Loucy (cell line): ENCODE results near the gene ATP11A.

ENCODE experiments used
- EZH2phosphoT487 ChIP-seq: fragments of 200-600 bp; IDR thresholded peaks from 2 replicates; pipeline ENCODE4 v1.6.1; 2018; ENCODE audit warnings: antibody characterized with exemption, mild to moderate bottlenecking, moderate library complexity, borderline replicate concordance
- TF ChIP-seq, protein P1 (sequence below): fragments of 200-600 bp; sonication (generic); conservative IDR thresholded peaks from 2 replicates; pipeline ENCODE4 v1.5.1; 2014; ENCODE audit warnings: mild to moderate bottlenecking, antibody characterized with exemption, low read length

DNA sequence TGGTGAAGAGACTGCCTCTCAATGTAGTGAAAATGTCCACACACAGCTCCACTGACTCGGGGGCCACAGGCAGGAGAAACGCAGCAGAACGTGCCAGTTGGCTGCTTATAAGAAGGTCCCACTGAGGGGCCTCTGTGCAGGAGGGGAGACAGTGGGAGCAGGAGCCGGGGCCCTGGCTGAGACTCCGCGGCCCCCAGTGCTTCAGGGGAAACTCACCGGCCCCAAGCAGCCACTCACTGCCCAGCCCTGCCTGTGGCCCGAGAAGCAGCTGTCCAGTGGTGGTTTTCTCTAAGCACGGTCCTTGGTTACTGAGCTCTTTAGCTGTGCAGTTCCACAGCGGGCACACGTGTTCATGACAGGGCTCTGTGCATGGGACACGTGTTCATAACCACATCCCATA lies 187.2 kb downstream of the ATP11A start:
- TF ChIP-seq, protein P1, sequence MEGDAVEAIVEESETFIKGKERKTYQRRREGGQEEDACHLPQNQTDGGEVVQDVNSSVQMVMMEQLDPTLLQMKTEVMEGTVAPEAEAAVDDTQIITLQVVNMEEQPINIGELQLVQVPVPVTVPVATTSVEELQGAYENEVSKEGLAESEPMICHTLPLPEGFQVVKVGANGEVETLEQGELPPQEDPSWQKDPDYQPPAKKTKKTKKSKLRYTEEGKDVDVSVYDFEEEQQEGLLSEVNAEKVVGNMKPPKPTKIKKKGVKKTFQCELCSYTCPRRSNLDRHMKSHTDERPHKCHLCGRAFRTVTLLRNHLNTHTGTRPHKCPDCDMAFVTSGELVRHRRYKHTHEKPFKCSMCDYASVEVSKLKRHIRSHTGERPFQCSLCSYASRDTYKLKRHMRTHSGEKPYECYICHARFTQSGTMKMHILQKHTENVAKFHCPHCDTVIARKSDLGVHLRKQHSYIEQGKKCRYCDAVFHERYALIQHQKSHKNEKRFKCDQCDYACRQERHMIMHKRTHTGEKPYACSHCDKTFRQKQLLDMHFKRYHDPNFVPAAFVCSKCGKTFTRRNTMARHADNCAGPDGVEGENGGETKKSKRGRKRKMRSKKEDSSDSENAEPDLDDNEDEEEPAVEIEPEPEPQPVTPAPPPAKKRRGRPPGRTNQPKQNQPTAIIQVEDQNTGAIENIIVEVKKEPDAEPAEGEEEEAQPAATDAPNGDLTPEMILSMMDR = no peak
- TF ChIP-seq EZH2phosphoT487 = no peak
